Natural killer cell (primary cell): ENCODE results near the gene PEAK1. TPM values are rescaled to one million over a fixed set of nuclear protein-coding genes. Genes with fewer than 3 reads are reported as not detected.

Source experiments
- ATAC-seq, 3 donors: fragments of 150-1000 bp in 2 of 3; fragments of 200-7000 bp in 1 of 3; cut with Tn5 transposase; 1 replicate in 1 of 3; 2 replicates in 2 of 3; pipeline ENCODE4 v1.10.0; 2021; ENCODE audit warnings: mild to moderate bottlenecking in 2 of 3, moderate library complexity in 2 of 3
- DNase-seq, 2 donors: peaks; one replicate each; pipeline versions ENCODE4 v3.0.0 to v3.0.0-alpha.2; 2013 to 2021; ENCODE audit warnings: mixed read lengths in 1 of 2
- H3K27ac ChIP-seq: one replicate; pipeline ENCODE4 v1.5.1; 2013; ENCODE audit warnings: mild to moderate bottlenecking, low read length
- H3K27me3 ChIP-seq: one replicate; pipeline ENCODE4 v1.6.1; 2013; ENCODE audit warnings: low read length; ENCODE audit not compliant: control insufficient read depth, insufficient read depth
- H3K36me3 ChIP-seq: one replicate; pipeline ENCODE4 v1.6.1; 2013; ENCODE audit warnings: low read length; ENCODE audit not compliant: control insufficient read depth, insufficient read depth
- H3K4me1 ChIP-seq: one replicate; pipeline ENCODE4 v1.6.1; 2013; ENCODE audit warnings: low read length; ENCODE audit not compliant: control insufficient read depth, insufficient read depth
- H3K4me3 ChIP-seq: one replicate; pipeline ENCODE4 v1.5.1; 2013; ENCODE audit warnings: low read length
- H3K9me3 ChIP-seq: one replicate; pipeline ENCODE4 v1.6.1; 2013; ENCODE audit warnings: low read length; ENCODE audit not compliant: control insufficient read depth, insufficient read depth
- H3K27ac Mint-ChIP-seq, 2 donors: one replicate each; pipeline ENCODE4 v1.8.0; 2022; ENCODE audit warnings: mild to moderate bottlenecking in 2 of 2, mixed read lengths in 2 of 2, moderate library complexity in 1 of 2
- H3K27me3 Mint-ChIP-seq, 2 donors: one replicate each; pipeline ENCODE4 v1.8.0; 2022; ENCODE audit warnings: low read depth in 2 of 2, mixed read lengths in 2 of 2
- H3K36me3 Mint-ChIP-seq: one replicate; pipeline ENCODE4 v1.8.0; 2022; ENCODE audit warnings: mixed read lengths
- H3K4me1 Mint-ChIP-seq, 2 donors: one replicate each; pipeline ENCODE4 v1.8.0; 2022; ENCODE audit warnings: mixed read lengths in 2 of 2
- H3K4me3 Mint-ChIP-seq: one replicate; pipeline ENCODE4 v1.8.0; 2022; ENCODE audit warnings: mild to moderate bottlenecking, moderate library complexity, mixed read lengths
- H3K9me3 Mint-ChIP-seq, 2 donors: one replicate each; pipeline ENCODE4 v1.8.0; 2022; ENCODE audit warnings: mixed read lengths in 2 of 2
- CTCF ChIP-seq: fragments of 200-600 bp; IDR thresholded peaks from one replicate; pipeline ENCODE4 v1.8.0; 2022; ENCODE audit warnings: antibody characterized with exemption
- WGBS: methylation state at CpG from one replicate; pipeline ENCODE4 v1.1.7; 2013; ENCODE audit warnings: missing lambda C conversion rate; ENCODE audit not compliant: insufficient coverage; 5-methylcytosine and 5-hydroxymethylcytosine counted together
- intact Hi-C: fragments of 100-400 bp; cut with micrococcal nuclease; formaldehyde crosslinking; loops from one replicate; pipeline ENCODE4 v1.14.2; 2022
- total RNA-seq, 4 donors: library from RNA; stranded (reverse); fragments of 120-200 nt in 1 of 4; gene quantifications; one replicate each; pipeline versions ENCODE4 v1.2.3 to v1.2.4, GENCODE V29; 2013 to 2022

The PEAK1 gene
- total RNA-seq, 3 donors from 2014 or later (not counting 1 experiment from before 2014, with no cell fraction given), result 59.3 to 73.9 (median 69.1) TPM

GRCh38 chr15:77386626-77387025 lies 33.3 kb downstream of the PEAK1 start:
- Mint-ChIP-seq H3K9me3 (no peaks in the 10 kb centered on the region), H3K27ac (no peak overlapping the region), H3K4me3 (no peak overlapping the region), H3K36me3 (no peaks in the 10 kb centered on the region), H3K27me3 (no peaks in the 10 kb centered on the region), H3K4me1 (peaks cover 46 to 48% of the 10 kb centered on the region in 2 donors)
- peaks cover 3% of the 10 kb centered on the region for H3K4me1 ChIP-seq
- H3K4me3 ChIP-seq, result no peak overlapping the region
- no peak overlapping the region for H3K27ac ChIP-seq
- DNase-seq, result no peak
- no peaks in the 10 kb centered on the region for H3K27me3 ChIP-seq
- H3K36me3 ChIP-seq, result no peaks in the 10 kb centered on the region
- H3K9me3 ChIP-seq, result no peaks in the 10 kb centered on the region
- WGBS, result 95% methylated on average over 2 of the region's 2 CpGs
- intact Hi-C loops, result no loop called here
- no peak for TF ChIP-seq CTCF
- ATAC-seq, result no peak

GRCh38 chr15:77384589-77385359 lies 35.1 kb downstream of the PEAK1 start:
- Mint-ChIP-seq H3K4me1 (peaks cover 43 to 52% of the 10 kb centered on the region in 2 donors), H3K27me3 (no peaks in the 10 kb centered on the region)

GRCh38 chr15:77384086-77384485 lies 35.8 kb downstream of the PEAK1 start:
- Mint-ChIP-seq H3K9me3 (no peaks in the 10 kb centered on the region), H3K4me3 (no peak overlapping the region), H3K4me1 (peaks cover 43 to 50% of the 10 kb centered on the region in 2 donors), H3K27ac (peak overlapping the region in 1 of 2 donors; percentile 78), H3K27me3 (no peaks in the 10 kb centered on the region), H3K36me3 (no peaks in the 10 kb centered on the region)
- H3K27me3 ChIP-seq, result no peaks in the 10 kb centered on the region
- intact Hi-C loops, result no loop called here
- H3K4me1 ChIP-seq, result peaks cover 3% of the 10 kb centered on the region
- TF ChIP-seq CTCF, result no peak
- no peaks in the 10 kb centered on the region for H3K9me3 ChIP-seq
- H3K36me3 ChIP-seq, result no peaks in the 10 kb centered on the region
- no peak for DNase-seq
- H3K27ac ChIP-seq, result no peak overlapping the region
- no peak for ATAC-seq
- no peak overlapping the region for H3K4me3 ChIP-seq

More at GRCh38 chr15:77384589-77385359, 35.1 kb downstream of the PEAK1 start:
- H3K36me3 ChIP-seq, result no peaks in the 10 kb centered on the region
- intact Hi-C loops, result no loop called here
- Mint-ChIP-seq H3K9me3 (no peaks in the 10 kb centered on the region), H3K36me3 (no peaks in the 10 kb centered on the region), H3K27ac (peak overlapping the region; percentile 70 to 78), H3K4me3 (no peak overlapping the region)
- ATAC-seq (peak in 1 of 3 donors; percentile 44), DNase-seq (no peak)
- no peaks in the 10 kb centered on the region for H3K9me3 ChIP-seq
- H3K27me3 ChIP-seq, result no peaks in the 10 kb centered on the region
- no peak for TF ChIP-seq CTCF
- H3K27ac ChIP-seq, result no peak overlapping the region
- peaks cover 3% of the 10 kb centered on the region for H3K4me1 ChIP-seq
- H3K4me3 ChIP-seq, result no peak overlapping the region

- intact Hi-C loops, result no loop called here
- Histone ChIP-seq H3K4me3 (no peak overlapping the region), H3K27me3 (no peaks in the 10 kb centered on the region), H3K9me3 (no peaks in the 10 kb centered on the region), H3K4me1 (peaks cover 3% of the 10 kb centered on the region), H3K27ac (no peak overlapping the region), H3K36me3 (no peaks in the 10 kb centered on the region)
- Mint-ChIP-seq H3K27me3 (no peaks in the 10 kb centered on the region), H3K27ac (no peak overlapping the region), H3K4me1 (peaks cover 31 to 33% of the 10 kb centered on the region in 2 donors), H3K36me3 (no peaks in the 10 kb centered on the region), H3K4me3 (no peak overlapping the region), H3K9me3 (no peaks in the 10 kb centered on the region)
- ATAC-seq, result no peak
- no peak for DNase-seq
- WGBS, result 98% methylated on average over 4 of the region's 4 CpGs
- no peak for TF ChIP-seq CTCF
Measured at GRCh38 chr15:77380033-77380432, 39.9 kb downstream of the PEAK1 start.
